Esophagus squamous epithelium (tissue), 5 donors: Measurements from ENCODE around the gene PPP3CA. TPM values are rescaled to one million over a fixed set of nuclear protein-coding genes. Genes with fewer than 3 reads are reported as not detected.

ENCODE experiments used
- DNase-seq: peaks from one replicate; lab custom pipeline; 2025; lab: John Stamatoyannopoulos, UW
- H3K27ac ChIP-seq, 4 donors: fragments of 200-600 bp; sonication (generic); one replicate each; pipeline ENCODE4 v1.5.1; 2016 to 2019; ENCODE audit warnings: mild to moderate bottlenecking in 1 of 4
- H3K27me3 ChIP-seq, 4 donors: fragments of 200-600 bp; sonication (generic); 1 replicate in 3 of 4; 2 replicates in 1 of 4; pipeline versions ENCODE4 v1.5.1 to v1.6.0; 2017 to 2021; ENCODE audit warnings: antibody characterized with exemption in 1 of 4
- H3K36me3 ChIP-seq, 3 donors: fragments of 200-600 bp; sonication (generic); one replicate each; pipeline ENCODE4 v1.5.1; 2016 to 2019
- H3K4me1 ChIP-seq, 3 donors: fragments of 200-600 bp; sonication (generic); one replicate each; pipeline ENCODE4 v1.5.1; 2017 to 2019
- H3K4me3 ChIP-seq, 4 donors: fragments of 200-600 bp; sonication (generic); 1 replicate in 3 of 4; 2 replicates in 1 of 4; pipeline ENCODE4 v1.5.1; 2016 to 2019; ENCODE audit warnings: mild to moderate bottlenecking in 2 of 4, moderate library complexity in 1 of 4
- H3K9me3 ChIP-seq, 3 donors: fragments of 200-600 bp; sonication (generic); one replicate each; pipeline ENCODE4 v1.5.1; 2016 to 2019
- CTCF ChIP-seq, 6 experiments: fragments of 450-650 bp in 4 of 6; fragments of 200-600 bp in 2 of 6; sonication (generic) in 2 of 6; IDR thresholded peaks; one replicate each; pipeline ENCODE4 v1.5.1; 2016 to 2019; ENCODE audit warnings: antibody characterized with exemption in 6 of 6, mild to moderate bottlenecking in 4 of 6, moderate library complexity in 4 of 6
- POLR2A ChIP-seq, 4 donors: fragments of 450-650 bp; IDR thresholded peaks; one replicate each; pipeline ENCODE4 v1.6.1; 2017; ENCODE audit warnings: antibody characterized with exemption in 4 of 4, mild to moderate bottlenecking in 4 of 4, moderate library complexity in 3 of 4
- WGBS, 2 donors: methylation state at CpG; one replicate each; pipeline ENCODE4 v1.1.5; 2018; 5-methylcytosine and 5-hydroxymethylcytosine counted together
- intact Hi-C: fragments of 100-400 bp; cut with DNase I; formaldehyde crosslinking; loops from one replicate; pipeline ENCODE4 v1.15.0; 2022
- total RNA-seq, 4 donors: library from RNA; depleted of rRNA; stranded (reverse); fragments of >200 nt; gene quantifications; one replicate each; pipeline ENCODE4 v1.1.0, GENCODE V29; 2016
- donor health status: DM: yes; HTN: yes; CAD: no.

PPP3CA gene
- total RNA-seq, 4 donors from 2014 or later: 13.3 to 25.7 (median 17.5) TPM

GRCh38 chr4:100982345-100982744, 365.0 kb downstream of the PPP3CA start:
- Histone ChIP-seq H3K36me3 (no peaks in the 10 kb centered on the region), H3K27me3 (no peaks in the 10 kb centered on the region), H3K9me3 (peaks cover 0 to 2% (median 0%) of the 10 kb centered on the region in 3 donors), H3K27ac (peak overlapping the region; percentile 34 to 77 (median 63)), H3K4me1 (peaks cover 0 to 33% (median 15%) of the 10 kb centered on the region in 3 donors), H3K4me3 (no peak overlapping the region)
- TF ChIP-seq POLR2A (IDR thresholded peaks at IDR 0.05) (no peak), CTCF (IDR thresholded peaks at IDR 0.05) (no peak)
- intact Hi-C loops: no loop called here
- 48 to 57% methylated on average over 3 of the region's 3 CpGs for WGBS, 2 donors
- DNase-seq: no peak

GRCh38 chr4:100981447-100982204, 365.7 kb downstream of the PPP3CA start:
- Histone ChIP-seq H3K9me3 (peaks cover 0 to 2% (median 0%) of the 10 kb centered on the region in 3 donors), H3K27ac (peak overlapping the region; percentile 34 to 77 (median 63)), H3K4me3 (no peak overlapping the region), H3K36me3 (no peaks in the 10 kb centered on the region), H3K27me3 (no peaks in the 10 kb centered on the region), H3K4me1 (peaks cover 0 to 39% (median 20%) of the 10 kb centered on the region in 3 donors)
- 42 to 48% methylated on average over 5 of the region's 5 CpGs for WGBS, 2 donors
- no peak for DNase-seq
- TF ChIP-seq CTCF (IDR thresholded peaks at IDR 0.05) (no peak), POLR2A (IDR thresholded peaks at IDR 0.05) (no peak)
- intact Hi-C loops: no loop called here

- H3K36me3 ChIP-seq: no peaks in the 10 kb centered on the region
- H3K27ac ChIP-seq: no peak overlapping the region
- intact Hi-C loops: no loop called here
- H3K4me3 ChIP-seq: no peak overlapping the region
- peaks cover 0 to 39% (median 20%) of the 10 kb centered on the region in 3 donors for H3K4me1 ChIP-seq
- peaks cover 0 to 2% (median 0%) of the 10 kb centered on the region in 3 donors for H3K9me3 ChIP-seq
- no peaks in the 10 kb centered on the region for H3K27me3 ChIP-seq
- 53 to 55% methylated on average over 4 of the region's 4 CpGs for WGBS, 2 donors
- TF ChIP-seq CTCF (IDR thresholded peaks at IDR 0.05) (no peak), POLR2A (IDR thresholded peaks at IDR 0.05) (no peak)
- no peak for DNase-seq
These were observed 367.6 kb downstream of the PPP3CA start for GRCh38 chr4:100979736-100980135.

- no peak for DNase-seq
- H3K4me3 ChIP-seq: no peak overlapping the region
- 35 to 53% methylated on average over 3 of the region's 3 CpGs for WGBS, 2 donors
- no peaks in the 10 kb centered on the region for H3K36me3 ChIP-seq
- TF ChIP-seq CTCF (IDR thresholded peaks at IDR 0.05) (no peak), POLR2A (IDR thresholded peaks at IDR 0.05) (no peak)
- no peak overlapping the region for H3K27ac ChIP-seq
- peaks cover 0 to 37% (median 20%) of the 10 kb centered on the region in 3 donors for H3K4me1 ChIP-seq
- intact Hi-C loops: no loop called here
- no peaks in the 10 kb centered on the region for H3K9me3 ChIP-seq
- no peaks in the 10 kb centered on the region for H3K27me3 ChIP-seq
These were observed 369.5 kb downstream of the PPP3CA start for GRCh38 chr4:100977746-100978397.

- no peaks in the 10 kb centered on the region for H3K36me3 ChIP-seq
- intact Hi-C loops: no loop called here
- no peak overlapping the region for H3K4me3 ChIP-seq
- no peak overlapping the region for H3K27ac ChIP-seq
- TF ChIP-seq CTCF (IDR thresholded peaks at IDR 0.05) (no peak), POLR2A (IDR thresholded peaks at IDR 0.05) (no peak)
- H3K27me3 ChIP-seq: no peaks in the 10 kb centered on the region
- H3K9me3 ChIP-seq: no peaks in the 10 kb centered on the region
- DNase-seq: no peak
- H3K4me1 ChIP-seq: peaks cover 0 to 31% (median 19%) of the 10 kb centered on the region in 3 donors
These were observed 370.1 kb downstream of the PPP3CA start for GRCh38 chr4:100977274-100977673.
